ENCODE data around the gene PGAM2. TPM values are rescaled to one million over a fixed set of nuclear protein-coding genes. Genes with fewer than 3 reads are reported as not detected.

PGAM2 gene
- total and polyA plus RNA-seq, 2 experiments from 2014 or later: 2.9 to 7.8 TPM

- Histone ChIP-seq H3K27me3 (ENCODE audit: insufficient read depth) (no peaks in the 10 kb centered on the region), H3F3A (replicated peaks; ENCODE audit: low read depth) (peaks cover 5% of the 10 kb centered on the region; the same call in 1 of the 2 replicates), H3K4me2 (no peak overlapping the region), H3K9me2 (ENCODE audit: insufficient read depth) (no peaks in the 10 kb centered on the region), H3K4me3 (no peak overlapping the region), H4K20me1 (replicated peaks; ENCODE audit: insufficient read depth) (peaks cover 12% of the 10 kb centered on the region), H2AFZ (no peak overlapping the region), H3K27ac (ENCODE audit: low read depth) (no peak overlapping the region), H3K4me1 (ENCODE audit: insufficient read depth) (peaks cover 20% of the 10 kb centered on the region), H3K79me2 (replicated peaks; ENCODE audit: insufficient read depth) (no peaks in the 10 kb centered on the region), H3K36me3 (ENCODE audit: insufficient read depth) (no peaks in the 10 kb centered on the region; the same call in 1 of the 2 replicates)
- H3K36me3 Mint-ChIP-seq (ENCODE audit: low read depth): peaks cover 48% of the 10 kb centered on the region
- TF ChIP-seq ETS1 (IDR thresholded peaks at IDR 0.05) (no peak), NANOG (IDR thresholded peaks at IDR 0.05; ENCODE audit: borderline replicate concordance) (no peak), ZNF331 (CRISPR knock-in tag; IDR thresholded peaks at IDR 0.05; ENCODE audit: low read depth) (no peak), ZNF462 (CRISPR knock-in tag; IDR thresholded peaks at IDR 0.05) (no peak), ZNF114 (CRISPR knock-in tag; IDR thresholded peaks at IDR 0.05) (no peak), CREB1 (CRISPR knock-in tag; IDR thresholded peaks at IDR 0.05; ENCODE audit: low read depth) (no peak), JUNB (IDR thresholded peaks at IDR 0.05; ENCODE audit: unreplicated experiment) (no peak), POLR2AphosphoS5 (IDR thresholded peaks at IDR 0.05; ENCODE audit: low read depth) (no peak)
- ATAC-seq: no peak
- no peaks in the 10 kb centered on the region; the same call in 2 of the 3 replicates for H3K9me3 Mint-ChIP-seq
- peaks cover 15% of the 10 kb centered on the region for H3K4me1 Mint-ChIP-seq
- H3K27ac Mint-ChIP-seq: no peak overlapping the region
- no peak for DNase-seq (ENCODE audit: low spot score)
- peaks cover 12% of the 10 kb centered on the region for H3K27me3 Mint-ChIP-seq (ENCODE audit: insufficient read depth, low read depth, poor library complexity)
- H3K4me3 Mint-ChIP-seq: no peak overlapping the region; the same call in 2 of the 3 replicates
These were observed 5.0 kb downstream of the PGAM2 start for GRCh38 chr7:44060091-44060947.
